A549 (cell line): Measurements from ENCODE around the gene HDAC3. TPM values are rescaled to one million over a fixed set of nuclear protein-coding genes. Genes with fewer than 3 reads are reported as not detected.

ENCODE experiments used
- ATAC-seq, 2 experiments: fragments of 200-7000 bp in 1 of 2; fragments of >200 bp in 1 of 2; cut with Nextera tagmentation in 1 of 2; cut with Tn5 transposase in 1 of 2; 3 replicates each; pipeline versions ENCODE4 v1.8.0 to v1.9.1; 2018 to 2020; ENCODE audit warnings: mild to moderate bottlenecking in 1 of 2, moderate library complexity in 1 of 2
- CTCF ChIA-PET: fragments of 300-600 bp; sonication (Branson Sonifier 250); formaldehyde crosslinking; extraction: SDS; loops from one replicate; lab custom pipeline; 2021; ENCODE audit warnings: antibody characterized with exemption, inconsistent platforms; lab: Yijun Ruan, JAX
- POLR2A ChIA-PET: fragments of 350-600 bp; formaldehyde crosslinking; extraction: SDS; loops from one replicate; lab custom pipeline; 2021; ENCODE audit warnings: antibody characterized with exemption, inconsistent platforms; lab: Yijun Ruan, JAX
- DNase-seq, 2 experiments: peaks; one replicate each; pipeline versions ENCODE4 v3.0.0 to v3.0.0-alpha.2; 2011 to 2016; ENCODE audit warnings: low read depth in 1 of 2, low spot score in 1 of 2
- FAIRE-seq: peaks from 2 replicates; lab custom pipeline; 2011; peaks lifted over from hg19 to GRCh38; lab: Jason Lieb, UNC
- H3K27ac ChIP-seq, 2 experiments: fragments of >200 bp; sonication (Bioruptor Twin); formaldehyde crosslinking; 3 replicates each; pipeline ENCODE4 v1.5.1; 2016 to 2017
- H3K4me1 ChIP-seq: fragments of >200 bp; sonication (Bioruptor Twin); formaldehyde crosslinking; 3 replicates; pipeline ENCODE4 v1.6.1; 2016
- H3K4me2 ChIP-seq: fragments of >200 bp; sonication (Bioruptor Twin); formaldehyde crosslinking; 3 replicates; pipeline ENCODE4 v1.6.1; 2016
- H3K4me3 ChIP-seq: fragments of >200 bp; sonication (Bioruptor Twin); formaldehyde crosslinking; 3 replicates; pipeline ENCODE4 v1.5.1; 2016
- H3K9me3 ChIP-seq: fragments of >200 bp; sonication (Bioruptor Twin); formaldehyde crosslinking; 3 replicates; pipeline ENCODE4 v1.6.1; 2016
- CBX2 ChIP-seq: fragments of 200-600 bp; sonication (generic); IDR thresholded peaks from 2 replicates; pipeline ENCODE4 v1.6.1; 2016; ENCODE audit warnings: low read depth, mild to moderate bottlenecking, borderline replicate concordance
- CBX8 ChIP-seq: fragments of 200-600 bp; sonication (generic); IDR thresholded peaks from 2 replicates; pipeline ENCODE4 v1.6.1; 2016
- ELK1 ChIP-seq: fragments of 150-350 bp; IDR thresholded peaks from 2 replicates; pipeline ENCODE4 v1.6.1; 2014; ENCODE audit warnings: low read depth, mild to moderate bottlenecking, low read length
- ESRRA ChIP-seq: fragments of 150-350 bp; IDR thresholded peaks from 2 replicates; pipeline ENCODE4 v1.6.1; 2014; ENCODE audit warnings: mild to moderate bottlenecking, low read length, borderline replicate concordance
- FOSL2 ChIP-seq, 2 experiments: fragments of 450-650 bp in 1 of 2; fragments of >200 bp in 1 of 2; sonication (Bioruptor Twin) in 1 of 2; formaldehyde crosslinking; IDR thresholded peaks; 2 replicates each; pipeline versions ENCODE4 v1.5.0 to v1.6.1; 2016 to 2020; ENCODE audit warnings: mild to moderate bottlenecking in 1 of 2, moderate library complexity in 1 of 2
- GATA3 ChIP-seq: IDR thresholded peaks from 2 replicates; pipeline ENCODE4 v1.6.1; 2012; ENCODE audit warnings: borderline replicate concordance
- HDAC2 ChIP-seq: fragments of 200-600 bp; sonication (generic); IDR thresholded peaks from 2 replicates; pipeline ENCODE4 v1.6.1; 2016
- HMGXB4 ChIP-seq: fragments of 250-450 bp; sonication (Bioruptor Pico); IDR thresholded peaks from 2 replicates; pipeline ENCODE4 v1.5.0; 2021; ENCODE audit warnings: mild to moderate bottlenecking, moderate library complexity, borderline replicate concordance
- HOXB5 ChIP-seq: fragments of 250-450 bp; sonication (Bioruptor Pico); IDR thresholded peaks from 2 replicates; pipeline ENCODE4 v1.5.0; 2020; ENCODE audit warnings: mild to moderate bottlenecking, moderate library complexity
- JUNB ChIP-seq: fragments of >200 bp; sonication (Bioruptor Twin); formaldehyde crosslinking; IDR thresholded peaks from 2 replicates; pipeline ENCODE4 v1.6.1; 2016
- MYC ChIP-seq: IDR thresholded peaks from 2 replicates; pipeline ENCODE4 v1.6.1; 2012; ENCODE audit warnings: mild to moderate bottlenecking, inconsistent platforms, low read length, improper control_type of control experiment, borderline replicate concordance
- NFE2L2 ChIP-seq: fragments of 150-350 bp; conservative IDR thresholded peaks from 2 replicates; pipeline ENCODE4 v1.6.1; 2014; ENCODE audit warnings: low read length
- POLR2AphosphoS2 ChIP-seq: conservative IDR thresholded peaks from 2 replicates; pipeline ENCODE4 v1.6.1; 2012; ENCODE audit warnings: low read length, improper control_type of control experiment, inconsistent platforms
- RAD21 ChIP-seq, 2 experiments: fragments of >200 bp in 1 of 2; sonication (Bioruptor Twin) in 1 of 2; formaldehyde crosslinking in 1 of 2; IDR thresholded peaks in 1 of 2; conservative IDR thresholded peaks in 1 of 2; 2 replicates in 1 of 2; 3 replicates in 1 of 2; pipeline ENCODE4 v1.6.1; 2012 to 2018; ENCODE audit warnings: inconsistent platforms in 1 of 2
- RCOR1 ChIP-seq: fragments of 150-350 bp; IDR thresholded peaks from 2 replicates; pipeline ENCODE4 v1.6.1; 2014; ENCODE audit warnings: antibody characterized with exemption, low read length, low read depth
- SMC3 ChIP-seq: fragments of >200 bp; sonication (Bioruptor Twin); formaldehyde crosslinking; IDR thresholded peaks from 3 replicates; pipeline ENCODE4 v1.6.1; 2018; ENCODE audit warnings: inconsistent platforms
- SREBF2 ChIP-seq: fragments of 450-650 bp; IDR thresholded peaks from 2 replicates; pipeline ENCODE4 v1.6.1; 2014; ENCODE audit warnings: mild to moderate bottlenecking, moderate library complexity
- TFCP2L1 ChIP-seq: fragments of 250-450 bp; sonication (Bioruptor Pico); IDR thresholded peaks from 2 replicates; pipeline ENCODE4 v1.5.0; 2021; ENCODE audit warnings: mild to moderate bottlenecking
- USF2 ChIP-seq: fragments of 450-650 bp; IDR thresholded peaks from 2 replicates; pipeline ENCODE4 v1.6.1; 2014; ENCODE audit warnings: antibody characterized with exemption
- ZFP36 ChIP-seq: fragments of 450-650 bp; IDR thresholded peaks from 2 replicates; pipeline ENCODE4 v1.6.1; 2014; ENCODE audit warnings: borderline replicate concordance; ENCODE audit not compliant: partially characterized antibody
- WGBS: methylation state at CpG from one replicate; pipeline ENCODE4 v1.1.6; 2017; ENCODE audit errors: missing lambda C conversion rate; 5-methylcytosine and 5-hydroxymethylcytosine counted together
- polyA plus RNA-seq, 4 experiments: library from polyadenylated mRNA; depleted of rRNA in 3 of 4; stranded (reverse); fragments of >200 nt; fragmentation: RNase III in 1 of 4; extraction: RNeasy Plus Mini Kit Qiagen cat#74134 plus additional on column Dnase treatment in 1 of 4; gene quantifications; 2 replicates in 3 of 4; 3 replicates in 1 of 4; pipeline ENCODE4 v1.2.3, GENCODE V29; 2011 to 2017
- TF ChIP-seq, protein P1 (sequence below): IDR thresholded peaks from 2 replicates; pipeline ENCODE4 v1.6.1; 2012
- TF ChIP-seq, protein P2 (sequence below): fragments of >200 bp; sonication (Bioruptor Twin); formaldehyde crosslinking; IDR thresholded peaks from 3 replicates; pipeline ENCODE4 v1.6.1; 2016
- TF ChIP-seq, protein P3 (sequence below): fragments of >200 bp; sonication (Bioruptor Twin); formaldehyde crosslinking; IDR thresholded peaks from 2 replicates; pipeline ENCODE4 v1.6.1; 2016

HDAC3 gene
- polyA plus RNA-seq, 2 of the 4 experiments (the other 2 are of a cell fraction) = 51.1 to 67.3 TPM

DNA sequence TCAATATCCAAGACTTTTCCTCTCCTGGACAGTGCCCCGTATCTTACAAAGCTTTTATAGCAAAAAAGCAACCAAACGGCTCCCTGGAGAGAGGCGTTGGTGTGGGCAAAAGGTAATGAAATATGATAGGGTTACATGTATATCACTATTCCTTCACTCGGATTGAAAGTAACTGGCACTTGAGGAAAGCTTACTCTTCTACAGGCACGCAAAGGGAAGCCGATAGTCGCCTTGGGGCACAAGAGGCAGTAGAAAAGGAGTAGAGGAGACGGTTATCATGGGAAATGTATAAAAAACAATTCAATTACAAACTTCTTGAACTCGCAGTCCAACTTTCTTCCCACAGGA lies 19.0 kb downstream of the HDAC3 start:
- Histone ChIP-seq H3K4me2 (peak overlapping the region; percentile 74), H3K4me3 (peak overlapping the region; percentile 99), H3K4me1 (peaks cover 23% of the 10 kb centered on the region), H3K27ac (peak overlapping the region; percentile 95 to 98; a peak in 5 of 6 replicates), H3K9me3 (no peaks in the 10 kb centered on the region)
- FAIRE-seq (no peak), ATAC-seq (no peak), DNase-seq (no peak)
- TF ChIP-seq RAD21 (conservative IDR thresholded peaks at IDR 0.05 in 1 of 2, IDR thresholded peaks at IDR 0.05 in 1 of 2) (no peak), RCOR1 (no peak), GATA3 (no peak), HDAC2 (no peak), NFE2L2 (no peak), POLR2AphosphoS2 (no peak), HOXB5 (no peak), MYC (no peak), HMGXB4 (no peak), TFCP2L1 (no peak), ELK1 (no peak), JUNB (no peak), ZFP36 (no peak), USF2 (no peak), CBX2 (no peak), SMC3 (no peak), ESRRA (no peak), SREBF2 (no peak)
- TF ChIP-seq, protein P1, sequence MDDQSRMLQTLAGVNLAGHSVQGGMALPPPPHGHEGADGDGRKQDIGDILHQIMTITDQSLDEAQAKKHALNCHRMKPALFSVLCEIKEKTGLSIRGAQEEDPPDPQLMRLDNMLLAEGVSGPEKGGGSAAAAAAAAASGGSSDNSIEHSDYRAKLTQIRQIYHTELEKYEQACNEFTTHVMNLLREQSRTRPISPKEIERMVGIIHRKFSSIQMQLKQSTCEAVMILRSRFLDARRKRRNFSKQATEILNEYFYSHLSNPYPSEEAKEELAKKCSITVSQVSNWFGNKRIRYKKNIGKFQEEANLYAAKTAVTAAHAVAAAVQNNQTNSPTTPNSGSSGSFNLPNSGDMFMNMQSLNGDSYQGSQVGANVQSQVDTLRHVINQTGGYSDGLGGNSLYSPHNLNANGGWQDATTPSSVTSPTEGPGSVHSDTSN = no peak
- CTCF ChIA-PET = interaction anchor here (0.9 to 20.4 kb wide), 7 partner anchors 8 to 490 kb away, joined by 3 to 303 read pairs (median 18); no protein-coding TSS in a partner anchor
- WGBS = 27% methylated on average over 9 of the region's 9 CpGs
- POLR2A ChIA-PET = interaction anchor here (1.1 to 3.0 kb wide), 3 partner anchors 19 to 297 kb away, joined by 3 to 33 read pairs (median 4); partner anchors contain the start of genes HDAC3, RELL2 and TAF7

GRCh38 chr5:141617128-141617527 lies 19.5 kb downstream of the HDAC3 start:
- no peaks in the 10 kb centered on the region for H3K9me3 ChIP-seq
- H3K4me3 ChIP-seq = peak overlapping the region; percentile 99
- no peak for FAIRE-seq
- no peak overlapping the region for H3K27ac ChIP-seq
- no peak for ATAC-seq
- peak overlapping the region; percentile 74 for H3K4me2 ChIP-seq
- DNase-seq = no peak
- ChIA-PET CTCF (interaction anchor here (0.5 to 20.4 kb wide), 9 partner anchors 8 to 490 kb away, joined by 3 to 303 read pairs (median 5); no protein-coding TSS in a partner anchor), POLR2A (interaction anchor here (1.1 kb wide), 1 partner anchor 20 kb away, joined by 4 read pairs; the partner anchor contains the start of genes HDAC3 and RELL2)
- TF ChIP-seq, protein P2, sequence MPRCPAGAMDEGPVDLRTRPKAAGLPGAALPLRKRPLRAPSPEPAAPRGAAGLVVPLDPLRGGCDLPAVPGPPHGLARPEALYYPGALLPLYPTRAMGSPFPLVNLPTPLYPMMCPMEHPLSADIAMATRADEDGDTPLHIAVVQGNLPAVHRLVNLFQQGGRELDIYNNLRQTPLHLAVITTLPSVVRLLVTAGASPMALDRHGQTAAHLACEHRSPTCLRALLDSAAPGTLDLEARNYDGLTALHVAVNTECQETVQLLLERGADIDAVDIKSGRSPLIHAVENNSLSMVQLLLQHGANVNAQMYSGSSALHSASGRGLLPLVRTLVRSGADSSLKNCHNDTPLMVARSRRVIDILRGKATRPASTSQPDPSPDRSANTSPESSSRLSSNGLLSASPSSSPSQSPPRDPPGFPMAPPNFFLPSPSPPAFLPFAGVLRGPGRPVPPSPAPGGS = no peak
- TF ChIP-seq CBX8 = no peak
- no peak for TF ChIP-seq RAD21 (conservative IDR thresholded peaks at IDR 0.05 in 1 of 2, IDR thresholded peaks at IDR 0.05 in 1 of 2)
- TF ChIP-seq, protein P3, sequence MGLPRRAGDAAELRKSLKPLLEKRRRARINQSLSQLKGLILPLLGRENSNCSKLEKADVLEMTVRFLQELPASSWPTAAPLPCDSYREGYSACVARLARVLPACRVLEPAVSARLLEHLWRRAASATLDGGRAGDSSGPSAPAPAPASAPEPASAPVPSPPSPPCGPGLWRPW = no peak
- no peak for TF ChIP-seq FOSL2 (IDR thresholded peaks at IDR 0.05)
- peak; percentile 52; the same call in 1 of the 2 replicates for TF ChIP-seq FOSL2 (CRISPR knock-in tag; IDR thresholded peaks at IDR 0.05)
- peaks cover 23% of the 10 kb centered on the region for H3K4me1 ChIP-seq
- 87% methylated on average over 2 of the region's 2 CpGs for WGBS
